Memory B cell (primary cell): Measurements from ENCODE around the gene SSB.
"Not testable (repeated sequence)": the region's sequence is repeated elsewhere in the genome, so short reads cannot be mapped to it uniquely, and the experiment has no call there.

Experiments used
- ATAC-seq: fragments of 150-1000 bp; cut with Tn5 transposase; 2 replicates; pipeline ENCODE4 v1.10.0; 2021; ENCODE audit warnings: low read depth, mild to moderate bottlenecking, moderate library complexity
- DNase-seq, 2 donors: peaks; one replicate each; pipeline ENCODE4 v3.0.0; 2022; ENCODE audit warnings: low spot score in 2 of 2
- H3K27ac Mint-ChIP-seq: one replicate; pipeline ENCODE4 v1.8.0; 2022; ENCODE audit warnings: mild to moderate bottlenecking, moderate library complexity, mixed read lengths
- H3K27me3 Mint-ChIP-seq: one replicate; pipeline ENCODE4 v1.8.0; 2022; ENCODE audit warnings: mixed read lengths
- H3K36me3 Mint-ChIP-seq: one replicate; pipeline ENCODE4 v1.8.0; 2022; ENCODE audit warnings: mild to moderate bottlenecking, mixed read lengths
- H3K4me1 Mint-ChIP-seq: one replicate; pipeline ENCODE4 v1.8.0; 2022; ENCODE audit warnings: mixed read lengths
- H3K4me3 Mint-ChIP-seq: one replicate; pipeline ENCODE4 v1.8.0; 2022; ENCODE audit warnings: mild to moderate bottlenecking, moderate library complexity, mixed read lengths
- H3K9me3 Mint-ChIP-seq: one replicate; pipeline ENCODE4 v1.8.0; 2022; ENCODE audit warnings: mixed read lengths

The SSB gene

DNA sequence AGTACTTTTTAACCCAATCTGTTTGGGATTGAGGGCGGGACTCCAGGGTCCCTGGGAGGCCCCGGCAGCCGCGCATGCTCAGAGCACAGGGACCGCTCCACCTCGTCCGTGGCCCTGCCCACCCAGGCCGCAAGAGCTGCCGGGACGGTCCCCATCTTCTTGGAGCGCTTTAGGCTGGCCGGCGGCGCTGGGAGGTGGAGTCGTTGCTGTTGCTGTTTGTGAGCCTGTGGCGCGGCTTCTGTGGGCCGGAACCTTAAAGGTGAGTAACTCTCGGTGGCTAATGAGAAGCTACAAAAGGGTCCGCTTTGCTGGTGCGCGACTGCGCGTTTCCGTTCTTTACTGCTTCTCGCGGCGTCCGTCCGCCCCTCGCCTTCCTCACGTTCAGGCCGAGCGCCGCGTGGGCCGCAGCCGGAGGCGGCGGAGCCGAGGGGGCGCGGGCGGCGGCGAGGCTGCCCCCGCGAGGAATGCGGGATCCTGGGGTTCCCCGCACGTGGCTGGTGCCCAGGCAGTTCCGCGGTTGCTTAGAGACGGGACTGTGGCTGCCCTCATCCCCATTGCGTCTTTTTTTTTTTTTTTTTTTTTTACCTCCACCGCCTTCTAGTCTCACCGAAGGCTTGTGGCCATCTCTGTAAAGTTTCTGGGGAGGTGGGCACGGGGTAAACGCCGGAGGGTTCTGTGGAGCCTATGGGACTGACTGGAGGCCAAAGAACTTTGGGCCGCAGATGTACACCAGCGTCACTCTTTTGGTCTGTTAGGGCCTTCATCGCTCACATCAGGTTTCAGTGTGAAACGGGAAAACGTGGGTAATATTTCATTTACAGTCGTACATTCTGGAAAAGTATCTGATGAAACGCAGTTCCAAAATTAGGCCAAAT is at the start of gene SSB:
TSS of gene SSB (plus strand) at position 154 of the 875 bp plus-strand sequence. CDS start 2,090 bp downstream, outside the sequence.
- Mint-ChIP-seq H3K27me3 (peaks cover 1% of the 10 kb centered on the region), H3K36me3 (peaks cover 3% of the 10 kb centered on the region), H3K4me1 (peaks cover 9% of the 10 kb centered on the region), H3K27ac (peak within 1 kb of the TSS; percentile 95), H3K9me3 (no peaks in the 10 kb centered on the region), H3K4me3 (peak within 1 kb of the TSS; percentile 91)
- ATAC-seq (peak; percentile 90), DNase-seq (peak; percentile 84 to 85)

DNA sequence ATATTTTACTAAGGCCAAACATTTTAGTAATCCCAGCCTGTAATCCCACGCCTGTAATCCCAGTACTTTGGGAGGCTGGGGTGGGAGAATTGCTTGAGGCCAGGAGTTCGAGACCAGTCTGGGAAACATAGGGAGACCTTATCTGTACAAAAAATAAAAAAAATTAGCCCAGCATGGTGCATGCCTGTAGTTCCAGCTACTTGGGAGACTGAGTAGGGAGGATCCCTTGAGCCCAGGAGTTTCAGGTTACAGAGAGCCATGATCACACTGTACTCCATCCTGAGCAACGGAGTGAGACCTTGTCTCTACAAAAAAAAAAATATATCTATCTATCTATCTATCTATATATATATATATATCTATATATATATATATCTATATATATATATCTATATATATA is 45.9 kb upstream of the SSB start:
- H3K9me3 Mint-ChIP-seq = no peaks in the 10 kb centered on the region
- no peaks in the 10 kb centered on the region for H3K27me3 Mint-ChIP-seq
- ATAC-seq (no peak), DNase-seq (no peak)
- H3K36me3 Mint-ChIP-seq = peaks cover 2% of the 10 kb centered on the region
- no peaks in the 10 kb centered on the region for H3K4me1 Mint-ChIP-seq
- H3K27ac Mint-ChIP-seq = no peak overlapping the region
- H3K4me3 Mint-ChIP-seq = no peak overlapping the region

DNA sequence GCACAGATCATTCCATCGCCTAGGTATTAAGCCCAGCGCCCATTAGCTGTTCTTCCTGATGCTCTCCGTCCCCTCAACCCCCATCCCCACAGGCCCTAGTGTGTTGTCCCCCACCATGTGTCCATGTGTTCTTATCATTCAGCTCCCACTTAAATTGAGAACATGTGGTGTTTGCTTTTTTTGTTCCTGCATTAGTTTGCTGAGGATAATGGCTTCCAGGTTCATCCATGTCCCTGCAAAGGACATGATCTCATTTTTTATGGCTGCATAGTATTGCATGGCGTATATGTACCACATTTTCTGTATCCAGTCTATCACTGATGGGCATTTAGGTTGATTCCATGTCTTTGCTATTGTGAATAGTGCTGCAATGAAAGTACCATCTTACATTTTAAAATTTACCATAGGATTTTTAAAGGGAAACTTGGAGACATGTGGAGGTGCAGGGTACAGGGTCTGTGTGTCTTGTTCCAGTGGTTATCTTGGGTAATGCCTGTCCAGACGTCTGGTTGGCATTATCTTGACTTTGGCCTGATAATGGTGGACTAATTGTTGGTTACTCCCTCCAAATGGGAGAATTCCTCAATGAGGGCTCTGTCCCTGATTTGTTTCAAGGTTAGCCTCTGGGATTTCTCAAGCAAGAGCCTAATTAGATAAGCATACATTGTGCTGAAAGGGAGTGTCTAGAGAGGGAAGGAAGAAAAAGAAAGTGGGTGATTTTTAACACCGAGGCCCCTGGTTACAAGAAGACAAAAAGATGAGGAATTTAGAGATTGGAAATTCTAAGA is 43.4 kb upstream of the SSB start:
- Mint-ChIP-seq H3K4me1 (no peaks in the 10 kb centered on the region), H3K27me3 (peaks cover 3% of the 10 kb centered on the region)

DNA sequence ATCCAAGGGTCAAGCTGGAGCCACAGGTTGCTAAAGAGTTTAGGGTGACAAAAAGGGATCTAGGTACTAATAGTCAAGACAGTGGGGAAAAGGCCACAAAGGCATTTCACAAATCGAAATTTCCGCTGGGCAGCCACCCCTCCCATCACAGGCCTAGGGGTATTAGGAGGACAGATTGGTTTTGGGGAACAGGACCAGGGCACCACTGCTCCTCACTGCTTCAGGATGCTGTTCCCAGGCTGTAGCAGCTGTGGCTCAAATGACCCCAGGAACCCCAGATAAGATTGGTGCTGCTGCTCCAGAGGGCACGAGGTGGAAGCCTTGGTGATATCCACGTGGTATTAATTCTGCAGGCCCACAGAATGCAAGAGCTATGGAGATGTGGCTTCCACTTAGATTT is 42.3 kb upstream of the SSB start:
- no peak for ATAC-seq
- Mint-ChIP-seq H3K4me1 (no peaks in the 10 kb centered on the region), H3K4me3 (no peak overlapping the region), H3K27ac (no peak overlapping the region), H3K9me3 (no peaks in the 10 kb centered on the region), H3K36me3 (no peaks in the 10 kb centered on the region), H3K27me3 (peaks cover 5% of the 10 kb centered on the region)
- no peak for DNase-seq

More for the DNA sequence above, 43.4 kb upstream of the SSB start:
- ATAC-seq (no peak), DNase-seq (no peak)
- no peaks in the 10 kb centered on the region for H3K9me3 Mint-ChIP-seq
- H3K36me3 Mint-ChIP-seq = no peaks in the 10 kb centered on the region
- H3K4me3 Mint-ChIP-seq = no peak overlapping the region
- no peak overlapping the region for H3K27ac Mint-ChIP-seq

DNA sequence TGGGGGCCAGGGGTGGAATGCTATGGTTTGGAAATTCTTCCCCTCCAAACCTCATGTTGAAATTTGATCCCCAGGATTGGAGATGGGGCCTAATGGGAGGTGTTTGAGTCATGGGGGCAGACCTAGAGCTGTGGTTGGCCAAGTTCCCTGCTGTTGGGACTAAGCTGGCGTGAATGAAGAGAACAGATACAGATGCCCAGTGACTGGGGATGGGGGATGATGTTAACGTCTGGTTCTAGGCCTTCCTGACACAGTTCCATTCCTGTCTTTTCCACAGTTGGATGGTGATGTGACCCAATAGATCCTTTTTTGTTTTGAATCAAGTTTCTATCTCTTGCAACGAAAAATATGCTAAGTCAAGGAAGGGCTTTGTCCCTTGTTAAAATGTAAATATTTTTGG is 41.3 kb upstream of the SSB start:
- Mint-ChIP-seq H3K36me3 (no peaks in the 10 kb centered on the region), H3K27me3 (peaks cover 6% of the 10 kb centered on the region), H3K27ac (no peak overlapping the region), H3K9me3 (no peaks in the 10 kb centered on the region), H3K4me1 (no peaks in the 10 kb centered on the region), H3K4me3 (no peak overlapping the region)
- no peak for ATAC-seq
- no peak for DNase-seq

DNA sequence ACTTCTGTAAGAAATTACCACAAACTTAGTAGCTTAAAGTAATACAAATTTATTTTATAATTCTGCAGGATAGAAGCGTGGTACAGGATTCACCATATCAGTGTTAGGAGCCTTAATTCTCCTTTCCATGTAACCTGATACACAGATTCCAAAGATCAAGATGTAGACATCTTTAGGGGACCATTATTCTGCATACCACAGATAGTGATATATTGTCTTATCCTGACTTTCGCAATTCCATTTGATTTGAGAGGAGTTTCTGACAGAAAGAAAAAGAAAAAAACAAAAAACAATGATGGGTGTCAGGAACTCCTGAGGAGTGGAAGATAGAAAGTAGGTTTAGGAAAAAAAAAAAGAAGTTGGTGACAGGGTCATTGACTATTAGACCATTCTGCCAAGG is 40.9 kb upstream of the SSB start:
- no peak for ATAC-seq
- Mint-ChIP-seq H3K36me3 (no peaks in the 10 kb centered on the region), H3K9me3 (no peaks in the 10 kb centered on the region), H3K27ac (no peak overlapping the region), H3K27me3 (peaks cover 7% of the 10 kb centered on the region), H3K4me1 (no peaks in the 10 kb centered on the region), H3K4me3 (no peak overlapping the region)
- no peak for DNase-seq

DNA sequence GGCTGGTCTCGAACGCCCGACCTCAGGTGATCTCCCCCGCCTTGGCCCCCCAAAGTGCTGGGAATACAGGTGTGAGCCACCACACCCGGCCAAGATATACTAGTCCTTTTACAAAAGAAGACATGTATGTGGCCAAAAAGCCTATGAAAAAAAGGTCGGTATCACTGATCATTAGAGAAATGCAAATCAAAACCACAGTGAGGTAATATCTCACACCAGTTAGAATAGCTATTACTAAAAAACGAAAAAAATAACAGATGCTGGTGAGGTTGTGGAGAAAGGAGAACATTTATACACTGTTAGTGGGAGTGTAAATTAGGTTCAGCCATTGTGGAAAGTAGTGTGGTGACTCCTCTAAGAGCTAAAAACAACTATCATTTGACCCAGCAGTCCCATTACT is 38.7 kb upstream of the SSB start:
- no peak overlapping the region for H3K27ac Mint-ChIP-seq
- H3K36me3 Mint-ChIP-seq = no peaks in the 10 kb centered on the region
- H3K27me3 Mint-ChIP-seq = peaks cover 9% of the 10 kb centered on the region
- DNase-seq (no peak), ATAC-seq (no peak)
- H3K4me1 Mint-ChIP-seq = no peaks in the 10 kb centered on the region
- H3K9me3 Mint-ChIP-seq = peaks cover 2% of the 10 kb centered on the region
- no peak overlapping the region for H3K4me3 Mint-ChIP-seq

DNA sequence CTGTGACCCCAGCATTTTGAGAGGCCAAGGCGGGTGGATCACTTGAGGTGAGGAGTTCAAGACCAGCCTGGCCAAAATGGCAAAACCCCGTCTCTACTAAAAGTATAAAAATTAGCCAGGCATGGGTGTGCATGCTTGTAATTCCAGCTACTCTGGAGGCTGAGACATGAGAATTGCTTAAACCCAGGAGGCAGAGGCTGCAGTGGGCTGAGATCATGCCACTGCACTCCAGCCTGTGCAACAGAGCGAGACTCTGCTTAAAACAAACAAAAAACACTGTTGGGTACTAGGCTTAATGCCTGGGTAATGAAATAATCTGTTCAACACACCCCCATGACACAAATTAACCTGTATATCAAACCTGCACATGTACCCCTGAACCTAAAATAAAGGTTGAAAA is 37.9 kb upstream of the SSB start:
- H3K27ac Mint-ChIP-seq, H3K4me3 Mint-ChIP-seq, DNase-seq, H3K9me3 Mint-ChIP-seq, ATAC-seq, H3K27me3 Mint-ChIP-seq, H3K4me1 Mint-ChIP-seq, H3K36me3 Mint-ChIP-seq: not testable (repeated sequence)

DNA sequence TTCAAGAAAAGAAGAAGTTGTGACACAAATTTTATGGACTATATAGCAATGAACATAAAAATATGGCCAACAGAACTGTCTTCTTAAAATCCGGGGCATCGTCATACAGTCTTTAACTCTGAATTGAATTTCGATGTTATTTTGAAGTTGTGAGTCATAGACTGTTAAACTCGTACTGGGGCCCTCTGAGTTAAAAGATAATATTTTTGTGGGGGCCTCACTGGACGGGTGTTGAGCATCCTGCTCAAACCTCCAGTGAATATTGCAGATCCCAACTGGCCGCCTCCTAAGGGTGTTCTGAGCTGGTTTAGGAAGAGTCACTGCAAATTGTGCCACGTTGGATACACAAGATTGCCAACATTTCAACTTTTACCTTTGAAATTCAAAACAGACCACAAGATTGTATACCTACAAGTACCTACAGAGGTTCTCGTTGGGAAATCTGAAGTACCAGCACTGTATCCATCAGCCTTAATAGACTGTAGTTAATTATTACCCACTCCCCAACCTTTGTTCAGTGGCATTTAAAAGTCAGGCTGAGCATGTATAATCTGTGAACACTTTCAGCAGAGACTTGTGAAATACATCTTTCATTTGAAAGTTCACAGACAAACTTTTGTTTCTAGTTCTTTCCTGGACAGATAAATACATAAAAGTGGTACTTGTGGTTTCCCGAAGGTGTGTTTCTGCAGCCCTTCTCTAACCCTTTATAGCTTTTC is 37.3 kb upstream of the SSB start:
- peaks cover 9% of the 10 kb centered on the region for H3K27me3 Mint-ChIP-seq
- no peak overlapping the region for H3K27ac Mint-ChIP-seq
- DNase-seq (no peak), ATAC-seq (no peak)
- H3K9me3 Mint-ChIP-seq = peaks cover 2% of the 10 kb centered on the region
- no peaks in the 10 kb centered on the region for H3K36me3 Mint-ChIP-seq
- H3K4me1 Mint-ChIP-seq = no peaks in the 10 kb centered on the region
- H3K4me3 Mint-ChIP-seq = no peak overlapping the region

DNA sequence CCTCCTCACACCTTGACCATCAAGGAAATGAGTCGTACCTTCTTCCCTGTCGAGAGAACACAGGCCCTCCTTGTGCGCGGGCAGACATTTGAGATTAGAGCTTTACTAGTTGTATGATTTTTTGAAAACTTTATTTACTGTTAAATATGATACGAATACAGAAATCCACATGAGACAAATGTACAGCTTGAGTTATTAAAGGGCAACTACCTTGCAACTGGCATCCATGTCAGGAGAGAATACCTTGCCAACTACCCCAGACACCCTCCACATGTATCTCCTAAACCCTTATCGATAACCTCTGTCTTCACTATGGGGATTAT is 36.7 kb upstream of the SSB start:
- DNase-seq (no peak), ATAC-seq (no peak)
- no peak overlapping the region for H3K27ac Mint-ChIP-seq
- no peak overlapping the region for H3K4me3 Mint-ChIP-seq
- peaks cover 2% of the 10 kb centered on the region for H3K9me3 Mint-ChIP-seq
- H3K4me1 Mint-ChIP-seq = no peaks in the 10 kb centered on the region
- H3K36me3 Mint-ChIP-seq = no peaks in the 10 kb centered on the region
- peaks cover 9% of the 10 kb centered on the region for H3K27me3 Mint-ChIP-seq

DNA sequence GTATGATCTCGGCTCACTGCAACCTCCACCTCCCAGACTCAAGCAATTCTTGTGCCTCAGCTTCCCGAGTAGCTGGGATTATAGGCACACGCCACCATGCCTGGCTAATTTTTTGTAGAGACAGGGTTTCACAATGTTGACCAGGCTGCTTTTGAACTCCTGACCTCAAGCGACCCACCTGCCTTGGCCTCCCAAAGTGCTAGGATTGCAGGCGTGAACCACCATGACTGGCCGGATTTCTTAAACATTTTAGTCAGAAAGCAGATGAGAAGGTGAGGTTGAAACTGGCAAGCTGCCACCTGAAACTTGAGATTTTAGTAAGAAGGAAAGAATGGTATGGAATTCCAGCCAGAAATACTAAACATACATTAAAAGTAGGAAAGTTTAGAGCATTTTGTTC is 33.1 kb upstream of the SSB start:
- peaks cover 4% of the 10 kb centered on the region for H3K27me3 Mint-ChIP-seq
- H3K4me3 Mint-ChIP-seq = no peak overlapping the region
- DNase-seq (no peak), ATAC-seq (no peak)
- H3K9me3 Mint-ChIP-seq = peaks cover 2% of the 10 kb centered on the region
- H3K36me3 Mint-ChIP-seq = no peaks in the 10 kb centered on the region
- peaks cover 3% of the 10 kb centered on the region for H3K4me1 Mint-ChIP-seq
- no peak overlapping the region for H3K27ac Mint-ChIP-seq

DNA sequence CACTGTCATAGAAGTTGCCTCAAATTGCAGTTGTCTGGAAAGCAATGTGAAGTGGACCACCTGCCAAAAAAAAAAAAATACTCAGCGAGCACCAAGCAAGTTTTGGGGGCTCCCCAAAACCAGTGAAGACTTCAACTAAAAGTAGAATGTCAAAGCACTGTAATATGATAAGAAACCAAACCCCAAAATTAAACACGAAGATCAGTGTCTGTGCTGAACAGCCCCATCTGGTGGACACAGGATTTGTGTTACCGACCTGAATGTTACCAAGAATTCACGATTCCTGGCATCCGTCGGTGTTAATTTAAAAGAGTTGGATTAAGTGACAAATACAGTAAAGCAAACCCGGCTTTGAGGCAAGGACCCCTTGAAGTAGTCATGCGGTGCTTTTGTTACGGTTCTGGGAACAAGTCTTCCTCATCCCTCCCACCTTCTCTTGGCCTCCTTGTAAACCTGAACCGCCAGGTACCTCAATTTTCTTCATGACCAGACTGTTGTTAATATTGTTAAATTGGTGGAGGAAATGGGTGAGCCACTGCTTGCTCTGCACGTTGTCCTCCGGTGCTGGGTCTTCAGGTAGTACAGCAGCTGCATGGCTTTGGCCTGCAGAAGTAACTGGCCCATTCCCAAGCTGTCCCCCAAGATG is 31.3 kb upstream of the SSB start:
- Mint-ChIP-seq H3K27ac (no peak overlapping the region), H3K9me3 (peaks cover 2% of the 10 kb centered on the region), H3K27me3 (peaks cover 6% of the 10 kb centered on the region), H3K36me3 (no peaks in the 10 kb centered on the region), H3K4me3 (peak overlapping the region; percentile 84), H3K4me1 (peaks cover 3% of the 10 kb centered on the region)
- peak; percentile 53 to 59 for DNase-seq
- ATAC-seq = peak; percentile 64

DNA sequence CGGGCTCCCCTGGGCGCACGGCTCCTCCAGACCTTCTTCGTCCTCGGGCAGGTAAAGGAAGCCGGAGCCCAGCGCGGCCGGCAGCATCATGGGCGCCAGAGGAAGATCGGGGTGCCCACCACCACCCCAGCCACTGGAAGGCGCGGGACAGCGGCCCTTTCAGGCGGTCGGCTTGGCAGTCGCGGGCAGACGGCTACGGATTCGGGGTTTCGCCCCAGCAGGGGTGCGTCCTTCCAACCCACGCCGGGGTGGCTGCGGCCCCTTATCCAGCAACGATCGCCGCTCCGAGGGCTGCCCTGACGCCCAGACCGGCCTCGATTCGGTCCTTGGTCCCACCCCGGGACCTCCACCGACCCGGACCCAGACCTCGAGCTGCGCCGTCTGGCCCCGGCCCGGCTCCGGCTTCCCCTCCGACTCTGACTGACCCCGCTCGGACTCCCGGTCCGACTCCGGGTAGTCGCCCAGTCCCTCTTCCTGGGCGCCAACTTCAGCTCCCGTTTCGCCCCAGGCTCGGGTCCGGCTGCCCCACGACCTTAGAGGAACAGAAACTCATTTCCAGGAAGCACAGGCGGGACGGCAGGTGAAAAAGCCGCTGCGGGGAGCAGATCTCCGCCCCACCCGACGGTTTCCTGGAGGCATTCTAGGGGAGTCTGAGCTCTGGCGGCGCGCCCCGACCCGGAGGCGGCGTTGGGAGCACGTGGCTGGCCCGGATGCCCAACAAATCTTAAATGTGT is 30.2 kb upstream of the SSB start:
- H3K27ac Mint-ChIP-seq = no peak overlapping the region
- ATAC-seq (peak; percentile 71), DNase-seq (peak; percentile 28 to 37)
- no peaks in the 10 kb centered on the region for H3K9me3 Mint-ChIP-seq
- peaks cover 5% of the 10 kb centered on the region for H3K27me3 Mint-ChIP-seq
- H3K4me3 Mint-ChIP-seq = peak overlapping the region; percentile 84
- no peaks in the 10 kb centered on the region for H3K36me3 Mint-ChIP-seq
- H3K4me1 Mint-ChIP-seq = peaks cover 3% of the 10 kb centered on the region
